MCF 10A (cell line): ENCODE data around the gene NOL4L. TPM values are rescaled to one million over a fixed set of nuclear protein-coding genes. Genes with fewer than 3 reads are reported as not detected.

Experiments used
- BruUV-seq: library from RNA; stranded (reverse); fragments of 400-500 nt; replicated peaks from 2 replicates; lab custom pipeline; 2021; lab: Mats Ljungman, UMichigan
- CTCF ChIA-PET: fragments of 300-600 bp; sonication (Branson Sonifier 250); formaldehyde crosslinking; extraction: SDS; loops from one replicate; lab custom pipeline; 2021; ENCODE audit warnings: antibody characterized with exemption, inconsistent platforms; lab: Yijun Ruan, JAX
- POLR2A ChIA-PET: fragments of 300-600, 350-650 bp; sonication (Branson Sonifier 250); formaldehyde crosslinking; extraction: SDS; loops from one replicate; lab custom pipeline; 2020; ENCODE audit warnings: antibody characterized with exemption, inconsistent platforms; lab: Yijun Ruan, JAX
- DNase-seq: peaks from one replicate; pipeline ENCODE4 v3.0.0-alpha.2; 2018; ENCODE audit not compliant: unreplicated experiment
- H3K27ac Mint-ChIP-seq: one replicate; pipeline ENCODE4 v1.8.0; 2022; ENCODE audit warnings: mild to moderate bottlenecking, low read depth, mixed read lengths; ENCODE audit not compliant: unreplicated experiment
- H3K27me3 Mint-ChIP-seq: one replicate; pipeline ENCODE4 v1.8.0; 2022; ENCODE audit warnings: mixed read lengths; ENCODE audit not compliant: insufficient read depth, unreplicated experiment
- H3K36me3 Mint-ChIP-seq: one replicate; pipeline ENCODE4 v1.8.0; 2022; ENCODE audit warnings: mild to moderate bottlenecking, moderate library complexity, mixed read lengths; ENCODE audit not compliant: insufficient read depth, unreplicated experiment
- H3K4me1 Mint-ChIP-seq: one replicate; pipeline ENCODE4 v1.8.0; 2022; ENCODE audit warnings: mixed read lengths; ENCODE audit not compliant: insufficient read depth, unreplicated experiment
- H3K4me3 Mint-ChIP-seq: one replicate; pipeline ENCODE4 v1.8.0; 2022; ENCODE audit warnings: mild to moderate bottlenecking, moderate library complexity, mixed read lengths; ENCODE audit not compliant: unreplicated experiment
- H3K9me3 Mint-ChIP-seq: one replicate; pipeline ENCODE4 v1.8.0; 2022; ENCODE audit warnings: mixed read lengths; ENCODE audit not compliant: unreplicated experiment
- CTCF ChIP-seq: fragments of 200-600 bp; IDR thresholded peaks from one replicate; pipeline ENCODE4 v1.8.0; 2022; ENCODE audit warnings: antibody characterized with exemption, mild to moderate bottlenecking; ENCODE audit not compliant: unreplicated experiment
- intact Hi-C: fragments of 100-400 bp; cut with micrococcal nuclease; formaldehyde crosslinking; loops from 2 replicates; pipeline ENCODE4 v1.14.1; 2022
- total RNA-seq: library from RNA; stranded (reverse); gene quantifications from 2 replicates; pipeline ENCODE4 v1.2.3, GENCODE V29; 2022

NOL4L gene
- total RNA-seq, 1 experiment from 2014 or later: 3.3 TPM

GRCh38 chr20:32524829-32525501 lies 60.2 kb downstream of the NOL4L start:
- no peak overlapping the region for H3K27ac Mint-ChIP-seq
- BruUV-seq: no TSS peak
- H3K36me3 Mint-ChIP-seq: no peaks in the 10 kb centered on the region
- intact Hi-C loops: loop anchor here (5.0 kb wide), 1 partner anchor 252 kb away; no protein-coding TSS in a partner anchor
- DNase-seq: peak; percentile 12
- H3K9me3 Mint-ChIP-seq: no peaks in the 10 kb centered on the region
- ChIA-PET POLR2A (interaction anchor here (0.5 kb wide), 1 partner anchor 396 kb away, joined by 3 read pairs; no protein-coding TSS in a partner anchor), CTCF (interaction anchor here (0.6 to 13.8 kb wide), 9 partner anchors 10 to 139 kb away, joined by 3 to 360 read pairs (median 4); no protein-coding TSS in a partner anchor)
- no peak overlapping the region for H3K4me3 Mint-ChIP-seq
- TF ChIP-seq CTCF: no peak
- peaks cover 5% of the 10 kb centered on the region for H3K4me1 Mint-ChIP-seq
- no peaks in the 10 kb centered on the region for H3K27me3 Mint-ChIP-seq

GRCh38 chr20:32523613-32524213 lies 61.4 kb downstream of the NOL4L start:
- ChIA-PET POLR2A (interaction anchor here (0.8 to 1.3 kb wide), 3 partner anchors 108 to 129 kb away, joined by 3 to 5 read pairs (median 4); no protein-coding TSS in a partner anchor), CTCF (interaction anchor here (0.5 to 13.8 kb wide), 14 partner anchors 8 to 266 kb away, joined by 3 to 360 read pairs (median 4); no protein-coding TSS in a partner anchor)
- H3K9me3 Mint-ChIP-seq: no peaks in the 10 kb centered on the region
- no peak for DNase-seq
- H3K4me1 Mint-ChIP-seq: peaks cover 5% of the 10 kb centered on the region
- H3K4me3 Mint-ChIP-seq: no peak overlapping the region
- H3K27ac Mint-ChIP-seq: no peak overlapping the region
- H3K36me3 Mint-ChIP-seq: no peaks in the 10 kb centered on the region
- no TSS peak for BruUV-seq
- no peaks in the 10 kb centered on the region for H3K27me3 Mint-ChIP-seq
- TF ChIP-seq CTCF: no peak
- intact Hi-C loops: loop anchor here (5.0 kb wide), 1 partner anchor 254 kb away; no protein-coding TSS in a partner anchor

- no peak for TF ChIP-seq CTCF
- no peaks in the 10 kb centered on the region for H3K9me3 Mint-ChIP-seq
- DNase-seq: no peak
- intact Hi-C loops: loop anchor here (5.0 kb wide), 1 partner anchor 254 kb away; no protein-coding TSS in a partner anchor
- CTCF ChIA-PET: interaction anchor here (0.5 to 13.8 kb wide), 31 partner anchors 10 to 736 kb away, joined by 3 to 360 read pairs (median 5); no protein-coding TSS in a partner anchor
- BruUV-seq: no TSS peak
- H3K4me3 Mint-ChIP-seq: no peak overlapping the region
- H3K27me3 Mint-ChIP-seq: no peaks in the 10 kb centered on the region
- peaks cover 5% of the 10 kb centered on the region for H3K4me1 Mint-ChIP-seq
- no peaks in the 10 kb centered on the region for H3K36me3 Mint-ChIP-seq
- POLR2A ChIA-PET: interaction anchor here (0.8 to 1.3 kb wide), 3 partner anchors 109 to 130 kb away, joined by 3 to 5 read pairs (median 4); no protein-coding TSS in a partner anchor
- no peak overlapping the region for H3K27ac Mint-ChIP-seq
Observed at GRCh38 chr20:32522776-32523612, 62.1 kb downstream of the NOL4L start.
